HG03432 (cell line): ENCODE results near the gene RERE.
A peak's percentile ranks its signal among the peaks of the same experiment; 100 is the strongest.

ENCODE experiments used
- ATAC-seq: cut with Tn5 transposase; IDR thresholded peaks from one replicate; pipeline ENCODE4 v1.9.1; 2021; ENCODE audit warnings: mild to moderate bottlenecking, moderate library complexity; ENCODE audit not compliant: unreplicated experiment

Gene RERE

GRCh38 chr1:8438489-8438888, 379.0 kb downstream of the RERE start:
- ATAC-seq: no peak

- ATAC-seq: no peak
Measured at GRCh38 chr1:8437347-8437746, 380.1 kb downstream of the RERE start.

GRCh38 chr1:8435569-8436071, 381.8 kb downstream of the RERE start:
- ATAC-seq: no peak

GRCh38 chr1:8434101-8434500, 383.3 kb downstream of the RERE start:
- ATAC-seq: no peak

- ATAC-seq: no peak
Measured at GRCh38 chr1:8431784-8432183, 385.7 kb downstream of the RERE start.

- ATAC-seq: no peak
Measured at GRCh38 chr1:8431019-8431418, 386.4 kb downstream of the RERE start.

- ATAC-seq: no peak
Measured at GRCh38 chr1:8430476-8430875, 387.0 kb downstream of the RERE start.

GRCh38 chr1:8429549-8430110, 387.8 kb downstream of the RERE start:
- no peak for ATAC-seq

GRCh38 chr1:8428441-8428840, 389.0 kb downstream of the RERE start:
- no peak for ATAC-seq

- no peak for ATAC-seq
Measured at GRCh38 chr1:8427986-8428385, 389.5 kb downstream of the RERE start.

- peak; percentile 70 for ATAC-seq
Measured at GRCh38 chr1:8427493-8427892, 389.9 kb downstream of the RERE start.

GRCh38 chr1:8426996-8427395, 390.4 kb downstream of the RERE start:
- peak; percentile 1 for ATAC-seq

GRCh38 chr1:8425781-8426161, 391.7 kb downstream of the RERE start:
- no peak for ATAC-seq

GRCh38 chr1:8425150-8425780, 392.2 kb downstream of the RERE start:
- ATAC-seq: no peak

- peak; percentile 9 for ATAC-seq
Measured at GRCh38 chr1:8424539-8425116, 392.8 kb downstream of the RERE start.

- peak; percentile 24 for ATAC-seq
Measured at GRCh38 chr1:8423692-8424538, 393.5 kb downstream of the RERE start.

- ATAC-seq: peak; percentile 10
Measured at GRCh38 chr1:8423269-8423691, 394.2 kb downstream of the RERE start.

- ATAC-seq: no peak
Measured at GRCh38 chr1:8422510-8423268, 394.8 kb downstream of the RERE start.

- ATAC-seq: no peak
Measured at GRCh38 chr1:8421721-8422120, 395.7 kb downstream of the RERE start.

- no peak for ATAC-seq
Measured at GRCh38 chr1:8420318-8420717, 397.1 kb downstream of the RERE start.

- no peak for ATAC-seq
Measured at GRCh38 chr1:8419861-8420260, 397.6 kb downstream of the RERE start.
